Keratinocyte (primary cell): ENCODE results near the gene METTL25B. TPM values are rescaled to one million over a fixed set of nuclear protein-coding genes. Genes with fewer than 3 reads are reported as not detected.

Experiments used
- DNase-seq: peaks from one replicate; pipeline ENCODE4 v3.0.0-alpha.2; 2011; ENCODE audit warnings: low read depth, missing footprints, low spot score
- FAIRE-seq: peaks from 2 replicates; lab custom pipeline; 2011; peaks lifted over from hg19 to GRCh38; lab: Jason Lieb, UNC
- H2AFZ ChIP-seq: 2 replicates; pipeline ENCODE4 v1.6.0; 2012; ENCODE audit warnings: low read length, control low read depth, inconsistent platforms; ENCODE audit not compliant: control insufficient read depth
- H3K27ac ChIP-seq: 2 replicates; pipeline ENCODE4 v1.5.1; 2011; ENCODE audit warnings: low read length; ENCODE audit not compliant: control insufficient read depth, insufficient read depth
- H3K27me3 ChIP-seq: 3 replicates; pipeline ENCODE4 v1.6.0; 2011; ENCODE audit warnings: low read length; ENCODE audit not compliant: control insufficient read depth, insufficient read depth; ENCODE audit errors: extremely low read depth
- H3K36me3 ChIP-seq, 2 experiments: 2 replicates in 1 of 2; 3 replicates in 1 of 2; pipeline ENCODE4 v1.5.1; 2011; ENCODE audit warnings: low read length in 2 of 2, mild to moderate bottlenecking in 1 of 2; ENCODE audit not compliant: control insufficient read depth in 2 of 2, insufficient read depth in 2 of 2; ENCODE audit errors: extremely low read depth in 1 of 2
- H3K4me1 ChIP-seq: 3 replicates; pipeline ENCODE4 v1.5.1; 2011; ENCODE audit warnings: low read length; ENCODE audit not compliant: control insufficient read depth, insufficient read depth; ENCODE audit errors: extremely low read depth
- H3K4me2 ChIP-seq: 3 replicates; pipeline ENCODE4 v1.6.0; 2011; ENCODE audit warnings: low read depth, low read length; ENCODE audit not compliant: control insufficient read depth, insufficient read depth; ENCODE audit errors: extremely low read depth
- H3K4me3 ChIP-seq, 3 experiments: fragments of 200-600 bp in 1 of 3; sonication (generic) in 1 of 3; 2 replicates in 2 of 3; 3 replicates in 1 of 3; pipeline ENCODE4 v1.5.1; 2011 to 2016; ENCODE audit warnings: low read length in 3 of 3, mild to moderate bottlenecking in 3 of 3, control low read depth in 2 of 3, inconsistent platforms in 1 of 3, low read depth in 1 of 3, mixed read lengths in 1 of 3, mixed run types in 1 of 3, moderate library complexity in 1 of 3; ENCODE audit not compliant: control insufficient read depth in 2 of 3, insufficient read depth in 2 of 3; ENCODE audit errors: extremely low read depth in 1 of 3
- H3K79me2 ChIP-seq: 2 replicates; pipeline ENCODE4 v1.6.0; 2012; ENCODE audit warnings: low read length; ENCODE audit not compliant: control insufficient read depth, insufficient read depth
- H3K9ac ChIP-seq: 3 replicates; pipeline ENCODE4 v1.6.0; 2011; ENCODE audit warnings: low read length; ENCODE audit not compliant: control insufficient read depth, insufficient read depth; ENCODE audit errors: extremely low read depth
- H3K9me1 ChIP-seq: 3 replicates; pipeline ENCODE4 v1.6.0; 2011; ENCODE audit warnings: low read length; ENCODE audit not compliant: control insufficient read depth, insufficient read depth; ENCODE audit errors: extremely low read depth
- H3K9me3 ChIP-seq: 2 replicates; pipeline ENCODE4 v1.5.1; 2012; ENCODE audit warnings: low read depth, low read length; ENCODE audit not compliant: control insufficient read depth
- H4K20me1 ChIP-seq: 3 replicates; pipeline ENCODE4 v1.6.0; 2011; ENCODE audit warnings: low read length; ENCODE audit not compliant: control insufficient read depth, insufficient read depth; ENCODE audit errors: extremely low read depth
- CTCF ChIP-seq, 3 experiments: IDR thresholded peaks in 1 of 3; conservative IDR thresholded peaks in 1 of 3; optimal IDR thresholded peaks in 1 of 3; 2 replicates in 2 of 3; 3 replicates in 1 of 3; pipeline versions ENCODE3 to v1.5.1; 2011; ENCODE audit warnings: low read length in 3 of 3, mild to moderate bottlenecking in 3 of 3, moderate library complexity in 2 of 3, control low read depth in 1 of 3, inconsistent platforms in 1 of 3; ENCODE audit not compliant: insufficient read depth in 2 of 3; ENCODE audit errors: extremely low read depth in 1 of 3
- EZH2 ChIP-seq: IDR thresholded peaks from one replicate; pipeline ENCODE4 v1.6.1; 2012; ENCODE audit warnings: inconsistent platforms, mild to moderate bottlenecking, low read length, moderate library complexity
- dilution Hi-C: fragments of 300-500 bp; cut with MboI; formaldehyde crosslinking; loops from one replicate; pipeline ENCODE4 v1.7.0; 2020; ENCODE audit warnings: low sequenced_read_pairs; ENCODE audit not compliant: extremely low pct_ligation_motif_present
- polyA plus RNA-seq, 5 experiments: library from polyadenylated mRNA; depleted of rRNA in 3 of 5; stranded (reverse) in 3 of 5; stranded (forward) in 1 of 5; unstranded in 1 of 5; fragments of >200 nt; gene quantifications; 1 replicate in 1 of 5; 2 replicates in 3 of 5; 3 replicates in 1 of 5; pipeline versions ENCODE4 v1.2.1 to v1.2.3, GENCODE V29; 2011 to 2012; ENCODE audit warnings: missing spikeins in 2 of 5, low read depth in 1 of 5, low replicate concordance in 1 of 5

The METTL25B gene
- polyA plus RNA-seq, 1 donor (not counting 4 experiments of a cell fraction or from before 2014, with no cell fraction given), result 6.0 TPM

- H3K36me3 ChIP-seq, result no peaks in the 10 kb centered on the region
- no peak overlapping the region for H3K27ac ChIP-seq
- no peak for TF ChIP-seq CTCF (optimal IDR thresholded peaks at IDR 0.05 in 1 of 3, IDR thresholded peaks at IDR 0.05 in 1 of 3, conservative IDR thresholded peaks at IDR 0.05 in 1 of 3; ENCODE audit: extremely low read depth in 1 of 3, insufficient read depth in 2 of 3, low read length in 3 of 3)
- no peak for TF ChIP-seq EZH2
- no peaks in the 10 kb centered on the region for H3K79me2 ChIP-seq
- H3K4me2 ChIP-seq, result no peak overlapping the region
- H3K9ac ChIP-seq, result no peak overlapping the region
- dilution Hi-C loops, result no loop called here
- no peaks in the 10 kb centered on the region for H4K20me1 ChIP-seq
- H3K27me3 ChIP-seq, result peaks cover 20% of the 10 kb centered on the region
- FAIRE-seq, result no peak
- H3K4me3 ChIP-seq, result peak overlapping the region in 1 of 3 experiments; percentile 31
- peaks cover 20% of the 10 kb centered on the region for H3K4me1 ChIP-seq
- no peak for DNase-seq
- no peaks in the 10 kb centered on the region for H3K9me3 ChIP-seq
- H3K9me1 ChIP-seq, result no peaks in the 10 kb centered on the region
- no peak overlapping the region for H2AFZ ChIP-seq
These were observed 24.0 kb upstream of the METTL25B start for GRCh38 chr1:156704166-156704711.

GRCh38 chr1:156704930-156705320 is 23.3 kb upstream of the METTL25B start:
- H3K9me1 ChIP-seq, result no peaks in the 10 kb centered on the region
- H3K4me2 ChIP-seq, result peak overlapping the region; percentile 89
- H2AFZ ChIP-seq, result no peak overlapping the region
- DNase-seq, result no peak
- no peaks in the 10 kb centered on the region for H3K79me2 ChIP-seq
- H3K9ac ChIP-seq, result peak overlapping the region; percentile 28
- H3K27ac ChIP-seq, result no peak overlapping the region
- peaks cover 27% of the 10 kb centered on the region for H3K4me1 ChIP-seq
- peaks cover 20% of the 10 kb centered on the region for H3K27me3 ChIP-seq
- H3K36me3 ChIP-seq, result no peaks in the 10 kb centered on the region
- H3K4me3 ChIP-seq, result peak overlapping the region; percentile 31 to 51 (median 50)
- FAIRE-seq, result no peak
- H4K20me1 ChIP-seq, result no peaks in the 10 kb centered on the region
- dilution Hi-C loops, result no loop called here
- TF ChIP-seq CTCF (optimal IDR thresholded peaks at IDR 0.05 in 1 of 3, IDR thresholded peaks at IDR 0.05 in 1 of 3, conservative IDR thresholded peaks at IDR 0.05 in 1 of 3; ENCODE audit: extremely low read depth in 1 of 3, insufficient read depth in 2 of 3, low read length in 3 of 3) (peak in 1 of 3 experiments; percentile 3), EZH2 (no peak)
- H3K9me3 ChIP-seq, result no peaks in the 10 kb centered on the region
